ENCODE data around the gene SLC47A1. TPM values are rescaled to one million over a fixed set of nuclear protein-coding genes. Genes with fewer than 3 reads are reported as not detected.
A peak's percentile ranks its signal among the peaks of the same experiment; 100 is the strongest.

Gene SLC47A1
- 2.2 and 2.3 TPM in 2 replicates for total RNA-seq (2012; rRNA removed)

DNA sequence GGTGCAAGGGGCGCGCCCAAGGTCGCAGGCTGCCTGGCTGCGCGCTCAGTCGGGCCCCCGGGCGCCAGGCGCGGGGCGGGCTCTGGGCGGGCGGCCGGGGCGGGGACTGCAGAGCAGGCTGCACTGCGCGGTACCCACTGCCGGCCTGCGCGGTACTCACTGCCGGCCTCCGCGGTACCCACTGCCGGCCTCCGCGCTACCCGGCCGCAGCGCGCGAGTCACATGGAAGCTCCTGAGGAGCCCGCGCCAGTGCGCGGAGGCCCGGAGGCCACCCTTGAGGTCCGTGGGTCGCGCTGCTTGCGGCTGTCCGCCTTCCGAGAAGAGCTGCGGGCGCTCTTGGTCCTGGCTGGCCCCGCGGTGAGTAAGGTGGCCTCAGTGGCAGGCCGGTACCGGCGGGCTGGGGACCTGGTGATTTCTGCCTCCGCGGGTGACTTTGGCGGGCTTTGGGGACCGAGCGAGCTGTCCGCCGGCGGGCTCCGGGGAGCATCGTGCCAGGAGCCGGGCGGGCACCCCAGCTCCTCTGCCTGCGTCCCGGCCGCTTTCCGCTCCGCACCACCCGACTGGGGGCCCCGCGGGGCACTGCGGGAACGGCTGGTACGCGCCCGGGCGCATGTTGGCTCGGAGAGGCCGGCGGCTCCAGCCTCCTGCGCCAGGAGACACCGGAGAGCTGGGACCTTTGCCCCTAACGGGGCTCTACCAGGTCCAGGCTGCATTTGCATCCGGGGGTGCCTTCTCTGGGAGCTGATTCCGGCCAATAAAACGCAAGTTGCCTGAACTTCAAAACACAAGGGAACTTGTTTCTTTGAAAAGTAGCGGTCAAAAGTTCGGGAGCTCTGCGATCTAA lies at the start of gene SLC47A1:
SLC47A1 (plus strand) TSS at position 137 of the 844 bp plus-strand sequence; CDS start at position 223, 86 bp downstream.
- Histone ChIP-seq H3K9ac (ENCODE audit: low read depth, low read length) (no peak within 1 kb of the TSS), H3K4me1 (ENCODE audit: control insufficient read depth, insufficient read depth, low read length) (peaks cover 13% of the 10 kb centered on the region), H3K4me2 (ENCODE audit: low read length) (peak within 1 kb of the TSS; percentile 89), H3K36me3 (ENCODE audit: insufficient read depth, low read length) (no peaks in the 10 kb centered on the region), H3K4me3 (ENCODE audit: low read length) (peak within 1 kb of the TSS; percentile 70), H3K27me3 (ENCODE audit: control insufficient read depth, insufficient read depth, low read length) (peaks cover 77% of the 10 kb centered on the region), H3K9me3 (replicated peaks; ENCODE audit: low read length) (no peaks in the 10 kb centered on the region)

DNA sequence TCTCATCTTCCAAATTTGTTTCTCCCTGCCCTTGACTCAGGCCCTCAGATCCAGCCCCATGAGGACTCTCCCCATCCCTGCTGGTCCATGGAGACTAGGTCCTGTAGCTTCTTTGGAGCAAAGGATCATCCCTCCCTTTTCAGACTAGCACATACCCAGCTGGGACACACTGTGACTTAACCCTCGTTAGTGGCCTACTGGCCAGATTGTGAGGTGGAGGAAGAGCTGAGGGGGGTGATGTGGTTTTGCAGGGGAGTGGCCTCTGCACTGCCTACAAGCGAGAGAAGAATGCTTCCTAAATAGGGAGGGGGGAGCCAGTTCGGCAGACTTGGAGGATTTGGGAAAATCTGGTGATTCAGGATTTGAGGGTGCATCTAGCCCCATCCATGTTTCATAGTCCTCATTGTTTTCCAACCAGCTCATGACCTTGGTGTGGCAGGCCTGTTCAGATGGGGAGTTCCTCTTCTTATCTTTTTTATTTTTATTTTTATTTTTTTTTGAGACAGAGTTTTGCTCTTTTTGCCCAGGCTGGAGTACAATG lies 47.8 kb upstream of the SLC47A1 start:
- H3K4me2 ChIP-seq (ENCODE audit: low read length) = no peak overlapping the region
- no peaks in the 10 kb centered on the region for H3K9me3 ChIP-seq (replicated peaks; ENCODE audit: low read length)
- no peaks in the 10 kb centered on the region for H3K27me3 ChIP-seq (ENCODE audit: control insufficient read depth, insufficient read depth, low read length)
- peaks cover 4% of the 10 kb centered on the region for H3K4me1 ChIP-seq (ENCODE audit: control insufficient read depth, insufficient read depth, low read length)
- no peak overlapping the region for H3K4me3 ChIP-seq (ENCODE audit: low read length)
- H3K9ac ChIP-seq (ENCODE audit: low read depth, low read length) = no peak overlapping the region
- no peaks in the 10 kb centered on the region for H3K36me3 ChIP-seq (ENCODE audit: insufficient read depth, low read length)

- H3K9me3 ChIP-seq (replicated peaks; ENCODE audit: low read length) = no peaks in the 10 kb centered on the region
- no peak overlapping the region for H3K4me3 ChIP-seq (ENCODE audit: low read length)
- H3K4me1 ChIP-seq (ENCODE audit: control insufficient read depth, insufficient read depth, low read length) = peaks cover 4% of the 10 kb centered on the region
- H3K4me2 ChIP-seq (ENCODE audit: low read length) = no peak overlapping the region
- H3K27me3 ChIP-seq (ENCODE audit: control insufficient read depth, insufficient read depth, low read length) = no peaks in the 10 kb centered on the region
- no peak overlapping the region for H3K9ac ChIP-seq (ENCODE audit: low read depth, low read length)
- no peaks in the 10 kb centered on the region for H3K36me3 ChIP-seq (ENCODE audit: insufficient read depth, low read length)
These were observed 47.2 kb upstream of the SLC47A1 start for GRCh38 chr17:19486351-19487023.

- H3K9me3 ChIP-seq (replicated peaks; ENCODE audit: low read length) = no peaks in the 10 kb centered on the region
- no peak overlapping the region for H3K4me3 ChIP-seq (ENCODE audit: low read length)
- no peak overlapping the region for H3K9ac ChIP-seq (ENCODE audit: low read depth, low read length)
- H3K27me3 ChIP-seq (ENCODE audit: control insufficient read depth, insufficient read depth, low read length) = peaks cover under 1% of the 10 kb centered on the region
- H3K36me3 ChIP-seq (ENCODE audit: insufficient read depth, low read length) = no peaks in the 10 kb centered on the region
- H3K4me2 ChIP-seq (ENCODE audit: low read length) = no peak overlapping the region
- peaks cover 4% of the 10 kb centered on the region for H3K4me1 ChIP-seq (ENCODE audit: control insufficient read depth, insufficient read depth, low read length)
These were observed 46.5 kb upstream of the SLC47A1 start for GRCh38 chr17:19487024-19487600.

DNA sequence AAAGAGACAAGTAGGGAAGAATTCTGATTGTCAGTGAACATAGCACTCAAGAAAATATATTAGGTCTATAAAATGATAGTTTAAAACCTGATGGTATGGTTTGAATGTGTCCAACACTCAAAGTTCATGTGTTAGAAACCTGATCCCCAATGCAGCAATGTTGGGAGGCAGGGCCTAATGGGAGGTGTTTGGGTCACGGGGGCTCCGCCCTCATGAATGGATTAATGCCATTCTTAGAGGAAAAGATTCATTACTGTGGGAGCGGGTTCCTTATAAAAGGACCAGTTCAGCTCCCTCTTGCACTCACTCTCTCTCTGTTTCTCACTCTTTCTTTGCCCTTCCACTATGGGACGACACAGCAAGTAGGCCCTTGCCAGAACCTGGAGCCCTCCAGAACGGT lies 41.5 kb upstream of the SLC47A1 start:
- no peak overlapping the region for H3K4me2 ChIP-seq (ENCODE audit: low read length)
- no peaks in the 10 kb centered on the region for H3K9me3 ChIP-seq (replicated peaks; ENCODE audit: low read length)
- no peak overlapping the region for H3K4me3 ChIP-seq (ENCODE audit: low read length)
- H3K36me3 ChIP-seq (ENCODE audit: insufficient read depth, low read length) = no peaks in the 10 kb centered on the region
- no peak overlapping the region for H3K9ac ChIP-seq (ENCODE audit: low read depth, low read length)
- H3K4me1 ChIP-seq (ENCODE audit: control insufficient read depth, insufficient read depth, low read length) = no peaks in the 10 kb centered on the region
- H3K27me3 ChIP-seq (ENCODE audit: control insufficient read depth, insufficient read depth, low read length) = peaks cover 5% of the 10 kb centered on the region

GRCh38 chr17:19494961-19495806 lies 38.5 kb upstream of the SLC47A1 start:
- H3K36me3 ChIP-seq (ENCODE audit: insufficient read depth, low read length) = no peaks in the 10 kb centered on the region
- H3K4me2 ChIP-seq (ENCODE audit: low read length) = no peak overlapping the region
- no peak overlapping the region for H3K4me3 ChIP-seq (ENCODE audit: low read length)
- no peaks in the 10 kb centered on the region for H3K4me1 ChIP-seq (ENCODE audit: control insufficient read depth, insufficient read depth, low read length)
- H3K27me3 ChIP-seq (ENCODE audit: control insufficient read depth, insufficient read depth, low read length) = peaks cover 10% of the 10 kb centered on the region
- no peak overlapping the region for H3K9ac ChIP-seq (ENCODE audit: low read depth, low read length)
- H3K9me3 ChIP-seq (replicated peaks; ENCODE audit: low read length) = no peaks in the 10 kb centered on the region

GRCh38 chr17:19495828-19496528 lies 37.7 kb upstream of the SLC47A1 start:
- H3K27me3 ChIP-seq (ENCODE audit: control insufficient read depth, insufficient read depth, low read length) = peaks cover 15% of the 10 kb centered on the region
- H3K4me1 ChIP-seq (ENCODE audit: control insufficient read depth, insufficient read depth, low read length) = no peaks in the 10 kb centered on the region
- H3K9me3 ChIP-seq (replicated peaks; ENCODE audit: low read length) = no peaks in the 10 kb centered on the region
- H3K36me3 ChIP-seq (ENCODE audit: insufficient read depth, low read length) = no peaks in the 10 kb centered on the region
- no peak overlapping the region for H3K4me3 ChIP-seq (ENCODE audit: low read length)
- no peak overlapping the region for H3K9ac ChIP-seq (ENCODE audit: low read depth, low read length)
- no peak overlapping the region for H3K4me2 ChIP-seq (ENCODE audit: low read length)

DNA sequence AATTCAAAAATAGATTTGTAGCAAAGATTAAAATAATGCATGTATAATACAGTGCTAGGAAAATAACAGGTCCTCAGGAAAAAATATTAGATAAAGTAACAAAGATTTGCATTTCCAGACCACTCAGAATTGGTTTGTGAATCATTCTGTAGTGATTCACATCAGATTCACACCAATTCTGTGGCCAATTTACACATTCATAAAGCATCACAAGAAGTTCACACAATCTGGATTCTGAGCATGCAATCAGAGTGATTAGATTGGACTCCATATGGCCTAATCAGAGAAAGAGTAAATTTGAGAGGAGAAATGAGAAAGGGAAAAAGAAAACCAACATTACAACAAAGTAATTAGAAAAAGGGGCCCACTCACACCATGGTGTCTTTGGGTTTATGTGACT lies 36.0 kb upstream of the SLC47A1 start:
- Histone ChIP-seq H3K9me3 (replicated peaks; ENCODE audit: low read length) (no peaks in the 10 kb centered on the region), H3K4me1 (ENCODE audit: control insufficient read depth, insufficient read depth, low read length) (no peaks in the 10 kb centered on the region), H3K4me3 (ENCODE audit: low read length) (no peak overlapping the region), H3K36me3 (ENCODE audit: insufficient read depth, low read length) (no peaks in the 10 kb centered on the region), H3K4me2 (ENCODE audit: low read length) (no peak overlapping the region), H3K27me3 (ENCODE audit: control insufficient read depth, insufficient read depth, low read length) (peaks cover 22% of the 10 kb centered on the region), H3K9ac (ENCODE audit: low read depth, low read length) (no peak overlapping the region)

GRCh38 chr17:19501219-19501618 lies 32.4 kb upstream of the SLC47A1 start:
- H3K9ac ChIP-seq (ENCODE audit: low read depth, low read length) = no peak overlapping the region
- H3K9me3 ChIP-seq (replicated peaks; ENCODE audit: low read length) = no peaks in the 10 kb centered on the region
- H3K4me2 ChIP-seq (ENCODE audit: low read length) = no peak overlapping the region
- peaks cover 20% of the 10 kb centered on the region for H3K27me3 ChIP-seq (ENCODE audit: control insufficient read depth, insufficient read depth, low read length)
- H3K4me1 ChIP-seq (ENCODE audit: control insufficient read depth, insufficient read depth, low read length) = no peaks in the 10 kb centered on the region
- H3K4me3 ChIP-seq (ENCODE audit: low read length) = no peak overlapping the region
- no peaks in the 10 kb centered on the region for H3K36me3 ChIP-seq (ENCODE audit: insufficient read depth, low read length)

DNA sequence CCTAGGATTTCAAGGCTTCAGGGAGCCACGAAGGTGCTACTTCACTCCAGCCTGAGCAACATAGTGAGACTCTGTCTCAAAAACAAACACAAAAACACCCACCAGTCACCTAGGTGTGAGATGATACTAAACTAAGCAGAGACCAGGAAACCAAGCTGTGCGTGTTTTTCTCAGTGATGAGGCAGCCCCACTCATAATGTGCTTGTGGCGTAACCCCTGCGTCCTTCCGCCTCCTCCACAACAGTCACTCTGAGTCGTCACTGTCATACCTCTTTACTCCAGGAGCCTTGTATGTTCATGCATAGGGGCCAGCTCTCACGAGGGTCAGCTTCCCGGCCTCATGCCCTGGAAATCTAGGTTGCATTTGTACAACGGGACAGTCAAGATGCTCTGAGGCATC lies 31.1 kb upstream of the SLC47A1 start:
- no peak overlapping the region for H3K4me2 ChIP-seq (ENCODE audit: low read length)
- no peaks in the 10 kb centered on the region for H3K9me3 ChIP-seq (replicated peaks; ENCODE audit: low read length)
- H3K4me3 ChIP-seq (ENCODE audit: low read length) = no peak overlapping the region
- H3K36me3 ChIP-seq (ENCODE audit: insufficient read depth, low read length) = no peaks in the 10 kb centered on the region
- peaks cover 20% of the 10 kb centered on the region for H3K27me3 ChIP-seq (ENCODE audit: control insufficient read depth, insufficient read depth, low read length)
- H3K4me1 ChIP-seq (ENCODE audit: control insufficient read depth, insufficient read depth, low read length) = no peaks in the 10 kb centered on the region
- H3K9ac ChIP-seq (ENCODE audit: low read depth, low read length) = no peak overlapping the region

All from skeletal muscle satellite cell (primary cell).